Hepatocyte (in vitro differentiated cells): ENCODE measurements around the gene LRRC51. TPM values are rescaled to one million over a fixed set of nuclear protein-coding genes. Genes with fewer than 3 reads are reported as not detected.

Source experiments
- DNase-seq: peaks from one replicate; pipeline ENCODE4 v3.0.0-alpha.2; 2016; ENCODE audit warnings: low spot score
- H2AFZ ChIP-seq: fragments of 200-600 bp; sonication (generic); 2 replicates; pipeline ENCODE4 v1.6.0; 2016; ENCODE audit warnings: antibody characterized with exemption, mild to moderate bottlenecking
- H3K27ac ChIP-seq: fragments of 200-600 bp; sonication (generic); 2 replicates; pipeline ENCODE4 v1.5.1; 2016; ENCODE audit warnings: mild to moderate bottlenecking
- H3K27me3 ChIP-seq: fragments of 200-600 bp; sonication (generic); 2 replicates; pipeline ENCODE4 v1.6.1; 2016
- H3K36me3 ChIP-seq: fragments of 200-600 bp; sonication (generic); replicated peaks from 2 replicates; pipeline ENCODE4 v1.5.1; 2016; ENCODE audit warnings: low read depth; ENCODE audit not compliant: insufficient read depth
- H3K4me1 ChIP-seq: fragments of 200-600 bp; sonication (generic); 2 replicates; pipeline ENCODE4 v1.5.1; 2016; ENCODE audit warnings: mild to moderate bottlenecking, moderate library complexity; ENCODE audit not compliant: insufficient read depth
- H3K4me2 ChIP-seq: fragments of 200-600 bp; sonication (generic); 2 replicates; pipeline ENCODE4 v1.6.0; 2016
- H3K4me3 ChIP-seq: fragments of 200-600 bp; sonication (generic); 2 replicates; pipeline ENCODE4 v1.5.1; 2016; ENCODE audit warnings: mild to moderate bottlenecking
- H3K79me2 ChIP-seq: fragments of 200-600 bp; sonication (generic); 2 replicates; pipeline ENCODE4 v1.6.0; 2017; ENCODE audit warnings: mild to moderate bottlenecking
- H3K9me2 ChIP-seq: fragments of 200-600 bp; sonication (generic); replicated peaks from 2 replicates; pipeline ENCODE4 v1.6.0; 2017; ENCODE audit warnings: mild to moderate bottlenecking; ENCODE audit not compliant: insufficient read depth
- H3K9me3 ChIP-seq: fragments of 200-600 bp; sonication (generic); 2 replicates; pipeline ENCODE4 v1.5.1; 2016; ENCODE audit warnings: low read depth, mild to moderate bottlenecking
- H4K20me1 ChIP-seq: fragments of 200-600 bp; sonication (generic); 2 replicates; pipeline ENCODE4 v1.6.0; 2016; ENCODE audit warnings: mild to moderate bottlenecking; ENCODE audit not compliant: insufficient read depth, poor library complexity, severe bottlenecking
- CTCF ChIP-seq: fragments of 200-600 bp; sonication (generic); IDR thresholded peaks from 2 replicates; pipeline ENCODE4 v1.5.1; 2016; ENCODE audit warnings: antibody characterized with exemption, mild to moderate bottlenecking; ENCODE audit not compliant: poor library complexity
- EZH2 ChIP-seq: fragments of 200-600 bp; sonication (generic); IDR thresholded peaks from 2 replicates; pipeline ENCODE4 v1.6.1; 2016; ENCODE audit warnings: antibody characterized with exemption, mild to moderate bottlenecking, borderline replicate concordance
- EZH2phosphoT487 ChIP-seq: fragments of 200-600 bp; sonication (generic); IDR thresholded peaks from one replicate; pipeline ENCODE4 v1.6.1; 2018; ENCODE audit warnings: antibody characterized with exemption, mild to moderate bottlenecking, low read depth, moderate library complexity; ENCODE audit not compliant: unreplicated experiment, severe bottlenecking
- WGBS: methylation state at CpG from one replicate; pipeline ENCODE4 v1.1.6; 2016; ENCODE audit warnings: low lambda C conversion rate; ENCODE audit errors: missing lambda C conversion rate; 5-methylcytosine and 5-hydroxymethylcytosine counted together
- polyA plus RNA-seq: library from polyadenylated mRNA; unstranded; fragments of >200 nt; fragmentation: Nextera tagmentation; extraction: Ambion mirVana; gene quantifications from 2 replicates; pipeline ENCODE4 v1.2.1, GENCODE V29; 2016
- total RNA-seq: library from RNA; depleted of rRNA; stranded (reverse); fragments of >200 nt; gene quantifications from 2 replicates; pipeline ENCODE4 v1.2.3, GENCODE V29; 2014

The LRRC51 gene
- total and polyA plus RNA-seq, 2 experiments from 2014 or later = 2.1 to 3.7 TPM

DNA sequence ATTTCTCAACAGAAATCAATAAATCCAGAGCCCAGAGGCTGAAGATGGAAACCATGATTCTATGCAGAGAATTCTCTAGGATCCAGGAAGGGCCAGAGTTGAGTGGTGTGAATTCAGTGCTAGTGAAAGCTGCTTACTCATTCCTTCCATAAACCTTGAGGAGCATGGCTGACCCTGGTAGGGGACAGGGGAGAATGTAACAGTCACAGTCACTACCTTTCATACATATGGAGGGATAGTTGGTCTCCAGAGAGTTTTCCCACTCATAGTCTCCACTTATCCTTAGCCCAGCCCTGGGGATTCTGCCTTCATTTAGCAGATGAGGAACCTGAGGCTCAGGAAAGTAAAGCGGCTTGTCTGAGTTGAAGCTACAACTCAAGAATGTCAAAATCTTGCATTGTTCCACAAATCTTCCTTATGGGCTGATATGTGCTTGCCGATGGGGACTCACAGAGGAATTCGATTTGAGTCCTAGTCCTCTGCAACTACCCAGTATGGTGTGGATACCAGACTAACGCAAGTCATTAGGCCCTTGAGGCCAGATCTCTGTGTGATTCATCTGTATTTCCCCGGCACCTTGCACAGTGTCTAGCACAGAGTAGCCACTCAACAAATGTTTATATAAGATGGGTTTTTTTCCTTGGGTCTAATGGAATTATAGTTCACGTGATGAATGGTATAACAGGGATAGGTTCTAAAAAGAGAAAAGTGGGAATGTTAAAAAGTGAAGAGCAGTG, 35.5 kb downstream of the LRRC51 start:
- Histone ChIP-seq H2AFZ (no peak overlapping the region), H3K4me1 (peaks cover 12% of the 10 kb centered on the region)

GRCh38 chr11:72119198-72119597, 38.5 kb downstream of the LRRC51 start:
- H3K4me1 ChIP-seq = peaks cover 4% of the 10 kb centered on the region
- WGBS = 90% methylated on average over 6 of the region's 6 CpGs
- no peaks in the 10 kb centered on the region for H3K27me3 ChIP-seq
- no peak overlapping the region for H3K4me3 ChIP-seq
- no peak overlapping the region for H3K4me2 ChIP-seq
- no peaks in the 10 kb centered on the region for H3K79me2 ChIP-seq
- TF ChIP-seq EZH2 = no peak
- no peak for TF ChIP-seq EZH2phosphoT487
- TF ChIP-seq CTCF = no peak
- H4K20me1 ChIP-seq = no peaks in the 10 kb centered on the region
- H3K27ac ChIP-seq = no peak overlapping the region
- H3K9me2 ChIP-seq = no peaks in the 10 kb centered on the region
- no peaks in the 10 kb centered on the region for H3K36me3 ChIP-seq
- no peaks in the 10 kb centered on the region for H3K9me3 ChIP-seq
- no peak for DNase-seq
- H2AFZ ChIP-seq = no peak overlapping the region

More for the DNA sequence above, 35.5 kb downstream of the LRRC51 start:
- Histone ChIP-seq H3K4me3 (no peak overlapping the region), H3K27ac (no peak overlapping the region), H3K9me2 (no peaks in the 10 kb centered on the region), H3K4me2 (no peak overlapping the region), H3K27me3 (no peaks in the 10 kb centered on the region), H4K20me1 (no peaks in the 10 kb centered on the region), H3K36me3 (no peaks in the 10 kb centered on the region), H3K79me2 (no peaks in the 10 kb centered on the region), H3K9me3 (no peaks in the 10 kb centered on the region)
- WGBS = 88% methylated on average over 6 of the region's 6 CpGs
- no peak for DNase-seq
- TF ChIP-seq EZH2phosphoT487 = no peak

- Histone ChIP-seq H3K79me2 (no peaks in the 10 kb centered on the region), H3K27me3 (no peaks in the 10 kb centered on the region), H3K27ac (no peak overlapping the region), H3K9me2 (no peaks in the 10 kb centered on the region), H2AFZ (no peak overlapping the region), H3K4me3 (no peak overlapping the region), H3K9me3 (no peaks in the 10 kb centered on the region), H4K20me1 (no peaks in the 10 kb centered on the region), H3K36me3 (no peaks in the 10 kb centered on the region), H3K4me2 (no peak overlapping the region), H3K4me1 (peaks cover 4% of the 10 kb centered on the region)
- DNase-seq = no peak
- WGBS = 93% methylated on average over 2 of the region's 2 CpGs
- no peak for TF ChIP-seq CTCF
- no peak for TF ChIP-seq EZH2phosphoT487
- TF ChIP-seq EZH2 = no peak
Observed at GRCh38 chr11:72120930-72121329, 40.3 kb downstream of the LRRC51 start.

GRCh38 chr11:72122607-72123006, 42.0 kb downstream of the LRRC51 start:
- Histone ChIP-seq H3K27ac (no peak overlapping the region), H4K20me1 (no peaks in the 10 kb centered on the region), H3K9me2 (no peaks in the 10 kb centered on the region), H3K4me1 (peaks cover 4% of the 10 kb centered on the region), H2AFZ (no peak overlapping the region), H3K4me3 (no peak overlapping the region), H3K9me3 (no peaks in the 10 kb centered on the region), H3K79me2 (no peaks in the 10 kb centered on the region), H3K36me3 (no peaks in the 10 kb centered on the region), H3K27me3 (no peaks in the 10 kb centered on the region), H3K4me2 (no peak overlapping the region)
- TF ChIP-seq EZH2phosphoT487 (no peak), EZH2 (no peak), CTCF (no peak)
- no peak for DNase-seq
- WGBS = 89% methylated on average over 1 of the region's 1 CpG
